HepG2 (cell line): ENCODE data around the gene BEST2. TPM values are rescaled to one million over a fixed set of nuclear protein-coding genes. Genes with fewer than 3 reads are reported as not detected.

ENCODE experiments used
- BRF2 ChIP-seq: sonication (generic); formaldehyde crosslinking; IDR thresholded peaks from 2 replicates; pipeline ENCODE4 v1.8.1; 2022; ENCODE audit warnings: mild to moderate bottlenecking, missing genetic modification reagents
- HDAC2 ChIP-seq: sonication (generic); formaldehyde crosslinking; IDR thresholded peaks from 2 replicates; pipeline ENCODE4 v1.4.0; 2020; ENCODE audit warnings: missing genetic modification reagents
- HMG20B ChIP-seq: conservative IDR thresholded peaks from 2 replicates; pipeline ENCODE4 v1.6.1; 2016; ENCODE audit warnings: missing genetic modification reagents, missing compliant biosample characterization
- KIAA2018 ChIP-seq: sonication (generic); formaldehyde crosslinking; IDR thresholded peaks from 2 replicates; pipeline ENCODE4 v1.5.0; 2020; ENCODE audit warnings: mild to moderate bottlenecking, missing genetic modification reagents, borderline replicate concordance
- MED8 ChIP-seq: sonication (generic); formaldehyde crosslinking; IDR thresholded peaks from 2 replicates; pipeline ENCODE4 v1.8.1; 2023; ENCODE audit warnings: mild to moderate bottlenecking, missing genetic modification reagents; ENCODE audit not compliant: insufficient replicate concordance
- SALL1 ChIP-seq: sonication (generic); formaldehyde crosslinking; IDR thresholded peaks from 2 replicates; pipeline ENCODE4 v1.8.0; 2022; ENCODE audit warnings: mild to moderate bottlenecking, missing genetic modification reagents
- TSC22D2 ChIP-seq: sonication (generic); formaldehyde crosslinking; IDR thresholded peaks from 2 replicates; pipeline ENCODE4 v1.5.1; 2020; ENCODE audit warnings: missing genetic modification reagents, mild to moderate bottlenecking, borderline replicate concordance
- ZFP36L2 ChIP-seq: sonication (generic); formaldehyde crosslinking; IDR thresholded peaks from 2 replicates; pipeline ENCODE4 v1.4.0; 2020; ENCODE audit warnings: missing genetic modification reagents
- ZNF143 ChIP-seq: sonication (generic); formaldehyde crosslinking; IDR thresholded peaks from 2 replicates; pipeline ENCODE4 v1.4.0; 2020; ENCODE audit warnings: missing genetic modification reagents
- ZNF180 ChIP-seq: sonication (generic); formaldehyde crosslinking; IDR thresholded peaks from 2 replicates; pipeline ENCODE4 v1.4.0; 2020; ENCODE audit warnings: low read depth, missing genetic modification reagents, borderline replicate concordance
- ZNF253 ChIP-seq: sonication (generic); formaldehyde crosslinking; IDR thresholded peaks from 2 replicates; pipeline ENCODE4 v1.8.0; 2022; ENCODE audit warnings: mild to moderate bottlenecking, missing genetic modification reagents, borderline replicate concordance
- ZNF468 ChIP-seq: sonication (generic); formaldehyde crosslinking; IDR thresholded peaks from 2 replicates; pipeline ENCODE4 v1.8.0; 2022; ENCODE audit warnings: mild to moderate bottlenecking, moderate library complexity, missing genetic modification reagents
- ZNF546 ChIP-seq: sonication (generic); formaldehyde crosslinking; conservative IDR thresholded peaks from 2 replicates; pipeline ENCODE4 v1.8.1; 2023; ENCODE audit warnings: mild to moderate bottlenecking, missing genetic modification reagents
- ZNF557 ChIP-seq: sonication (generic); formaldehyde crosslinking; IDR thresholded peaks from 2 replicates; pipeline ENCODE4 v1.4.0; 2020; ENCODE audit warnings: missing genetic modification reagents
- ZNF564 ChIP-seq: sonication (generic); formaldehyde crosslinking; IDR thresholded peaks from 2 replicates; pipeline ENCODE4 v1.8.1; 2023; ENCODE audit warnings: mild to moderate bottlenecking, missing genetic modification reagents
- ZNF580 ChIP-seq: IDR thresholded peaks from 2 replicates; pipeline ENCODE4 v1.6.1; 2016; ENCODE audit warnings: low read depth, borderline replicate concordance
- ZNF768 ChIP-seq: sonication (generic); formaldehyde crosslinking; IDR thresholded peaks from 2 replicates; pipeline ENCODE4 v1.4.0; 2020; ENCODE audit warnings: missing genetic modification reagents
- ZNF776 ChIP-seq: sonication (generic); formaldehyde crosslinking; IDR thresholded peaks from 2 replicates; pipeline ENCODE4 v1.4.0; 2020; ENCODE audit warnings: mild to moderate bottlenecking, missing genetic modification reagents
- ZNF878 ChIP-seq: sonication (generic); formaldehyde crosslinking; IDR thresholded peaks from 2 replicates; pipeline ENCODE4 v1.8.1; 2023; ENCODE audit warnings: mild to moderate bottlenecking, missing genetic modification reagents, moderate library complexity
- ZNF879 ChIP-seq: sonication (generic); formaldehyde crosslinking; IDR thresholded peaks from 2 replicates; pipeline ENCODE4 v1.8.1; 2023; ENCODE audit warnings: missing genetic modification reagents
- polyA plus RNA-seq, 8 experiments: library from polyadenylated mRNA; depleted of rRNA in 3 of 8; stranded (reverse) in 7 of 8; unstranded in 1 of 8; fragments of >200 nt; fragmentation: Illumina TruSeq in 4 of 8; extraction: Trizol in 4 of 8; gene quantifications; 2 replicates each; pipeline versions ENCODE4 v1.2.1 to v1.2.3, GENCODE V29; 2011 to 2016; ENCODE audit warnings: low read depth in 4 of 8, missing spikeins in 1 of 8, mixed read lengths in 1 of 8; ENCODE audit not compliant: insufficient read depth in 1 of 8
- total RNA-seq, 5 experiments: library from RNA; depleted of rRNA; stranded (reverse); fragments of >200 nt; fragmentation: Illumina TruSeq; extraction: Trizol; gene quantifications; 2 replicates each; pipeline ENCODE4 v1.2.3, GENCODE V29; 2016; ENCODE audit warnings: low read depth in 1 of 5

Gene BEST2
- total and polyA plus RNA-seq, 2 of the 13 experiments (the other 11 are each of a cell fraction or from before 2014, with no cell fraction given), result not detected

- TF ChIP-seq ZNF180 (CRISPR knock-in tag) (no peak), ZNF253 (CRISPR knock-in tag) (no peak), MED8 (peak; percentile 84), ZNF878 (CRISPR knock-in tag) (peak; percentile 7; the same call in 1 of the 2 replicates), BRF2 (CRISPR knock-in tag) (no peak; the same call in 1 of the 2 replicates), TSC22D2 (peak; percentile 76; the same call in 1 of the 2 replicates), ZNF546 (CRISPR knock-in tag) (0 out of 2 replicates have a peak, but pooled peaks have one; percentile 72), ZNF468 (CRISPR knock-in tag) (no peak), ZNF879 (peak; percentile 82; the same call in 1 of the 2 replicates), SALL1 (CRISPR knock-in tag) (peak; percentile 75), ZNF580 (CRISPR knock-in tag) (no peak; the same call in 1 of the 2 replicates), KIAA2018 (CRISPR knock-in tag) (0 out of 2 replicates have a peak, but pooled peaks have one; percentile 80), ZNF776 (CRISPR knock-in tag) (peak; percentile 94), ZNF768 (CRISPR knock-in tag) (peak; percentile 70; the same call in 1 of the 2 replicates), HDAC2 (CRISPR knock-in tag) (peak; percentile 65), ZFP36L2 (CRISPR knock-in tag) (0 out of 2 replicates have a peak, but pooled peaks have one; percentile 41), ZNF564 (CRISPR knock-in tag) (no peak), HMG20B (CRISPR knock-in tag) (0 out of 2 replicates have a peak, but pooled peaks have one; percentile 22), ZNF143 (peak; percentile 99), ZNF557 (CRISPR knock-in tag) (0 out of 2 replicates have a peak, but pooled peaks have one; percentile 75)
Measured at GRCh38 chr19:12806242-12807081, 54.9 kb downstream of the BEST2 start, which contains the start of gene RNASEH2A (continued).
